Thyroid gland (tissue), 4 donors: Measurements from ENCODE around the gene HTR3E.

Experiments
- CTCF ChIP-seq, 6 experiments: fragments of 200-600 bp in 3 of 6; fragments of 450-650 bp in 3 of 6; sonication (generic) in 3 of 6; IDR thresholded peaks; one replicate each; pipeline ENCODE4 v1.5.1; 2016 to 2019; ENCODE audit warnings: antibody characterized with exemption in 6 of 6, mild to moderate bottlenecking in 2 of 6, inconsistent platforms in 1 of 6, moderate library complexity in 1 of 6
- POLR2A ChIP-seq, 2 donors: fragments of 450-650 bp; IDR thresholded peaks; one replicate each; pipeline ENCODE4 v1.6.1; 2017; ENCODE audit warnings: antibody characterized with exemption in 2 of 2, mild to moderate bottlenecking in 2 of 2, moderate library complexity in 1 of 2

GRCh38 chr3:184092199-184092598 lies 4.7 kb upstream of the HTR3E start:
- TF ChIP-seq CTCF (IDR thresholded peaks at IDR 0.05): no peak
- no peak for TF ChIP-seq POLR2A (IDR thresholded peaks at IDR 0.05)
